GM12865 (cell line): ENCODE results near the gene HNRNPA1L2.
"Not testable (repeated sequence)": the region's sequence is repeated elsewhere in the genome, so short reads cannot be mapped to it uniquely, and the experiment has no call there.

ENCODE experiments used
- DNase-seq: peaks from one replicate; pipeline ENCODE4 v3.0.0; 2010; ENCODE audit warnings: low read depth
- H3K4me3 ChIP-seq: 2 replicates; pipeline ENCODE4 v1.5.1; 2011; ENCODE audit warnings: mild to moderate bottlenecking, low read depth, low read length, control low read depth
- TF ChIP-seq, protein P1 (sequence below): IDR thresholded peaks from 2 replicates; pipeline ENCODE4 v1.5.1; 2011; ENCODE audit warnings: low read length, control low read depth, low read depth, inconsistent platforms; ENCODE audit not compliant: insufficient read depth; ENCODE audit errors: missing control alignments

HNRNPA1L2 gene

DNA sequence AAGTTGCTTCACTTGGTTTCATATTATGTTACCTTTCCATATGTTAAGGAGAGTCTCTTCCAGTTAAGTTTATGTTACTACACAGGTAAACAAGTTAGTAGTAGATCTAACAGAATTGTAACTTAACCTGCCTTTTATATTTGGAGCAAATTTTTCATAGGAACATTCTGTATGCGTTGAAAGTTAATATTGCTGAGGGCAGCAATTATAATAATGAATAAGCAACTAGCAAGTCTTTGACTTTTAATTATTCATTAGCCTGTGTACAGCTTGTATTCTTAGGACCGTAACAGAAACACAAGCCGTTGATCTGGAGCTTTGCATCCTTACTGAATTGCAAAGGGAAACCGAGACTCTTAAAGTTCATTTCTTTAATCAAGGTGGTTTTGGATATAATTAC is 22.0 kb downstream of the HNRNPA1L2 start:
- TF ChIP-seq, protein P1, sequence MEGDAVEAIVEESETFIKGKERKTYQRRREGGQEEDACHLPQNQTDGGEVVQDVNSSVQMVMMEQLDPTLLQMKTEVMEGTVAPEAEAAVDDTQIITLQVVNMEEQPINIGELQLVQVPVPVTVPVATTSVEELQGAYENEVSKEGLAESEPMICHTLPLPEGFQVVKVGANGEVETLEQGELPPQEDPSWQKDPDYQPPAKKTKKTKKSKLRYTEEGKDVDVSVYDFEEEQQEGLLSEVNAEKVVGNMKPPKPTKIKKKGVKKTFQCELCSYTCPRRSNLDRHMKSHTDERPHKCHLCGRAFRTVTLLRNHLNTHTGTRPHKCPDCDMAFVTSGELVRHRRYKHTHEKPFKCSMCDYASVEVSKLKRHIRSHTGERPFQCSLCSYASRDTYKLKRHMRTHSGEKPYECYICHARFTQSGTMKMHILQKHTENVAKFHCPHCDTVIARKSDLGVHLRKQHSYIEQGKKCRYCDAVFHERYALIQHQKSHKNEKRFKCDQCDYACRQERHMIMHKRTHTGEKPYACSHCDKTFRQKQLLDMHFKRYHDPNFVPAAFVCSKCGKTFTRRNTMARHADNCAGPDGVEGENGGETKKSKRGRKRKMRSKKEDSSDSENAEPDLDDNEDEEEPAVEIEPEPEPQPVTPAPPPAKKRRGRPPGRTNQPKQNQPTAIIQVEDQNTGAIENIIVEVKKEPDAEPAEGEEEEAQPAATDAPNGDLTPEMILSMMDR, result no peak
- no peak for DNase-seq

DNA sequence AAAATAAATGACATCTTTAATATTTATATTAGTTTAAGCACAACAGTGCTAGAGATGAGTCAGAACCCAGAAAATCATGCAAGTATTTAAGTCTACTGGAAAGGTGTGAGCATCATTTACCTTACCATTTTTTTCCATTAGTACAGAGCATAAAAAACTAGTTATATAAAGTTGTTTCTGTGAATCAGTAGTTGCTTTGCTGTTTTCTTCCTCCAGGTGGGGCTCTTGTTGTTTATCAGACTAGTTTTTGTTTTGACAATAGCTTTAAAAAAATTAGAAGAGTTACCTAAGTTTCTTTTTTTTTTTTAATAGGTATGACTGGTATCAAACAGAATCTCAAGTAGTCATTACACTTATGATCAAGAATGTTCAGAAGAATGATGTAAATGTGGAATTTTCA is 23.1 kb downstream of the HNRNPA1L2 start:
- TF ChIP-seq, protein P1, result peak; percentile 32
- no peak overlapping the region for H3K4me3 ChIP-seq
- DNase-seq, result peak; percentile 22

More for the DNA sequence above, 22.0 kb downstream of the HNRNPA1L2 start:
- no peak overlapping the region for H3K4me3 ChIP-seq

DNA sequence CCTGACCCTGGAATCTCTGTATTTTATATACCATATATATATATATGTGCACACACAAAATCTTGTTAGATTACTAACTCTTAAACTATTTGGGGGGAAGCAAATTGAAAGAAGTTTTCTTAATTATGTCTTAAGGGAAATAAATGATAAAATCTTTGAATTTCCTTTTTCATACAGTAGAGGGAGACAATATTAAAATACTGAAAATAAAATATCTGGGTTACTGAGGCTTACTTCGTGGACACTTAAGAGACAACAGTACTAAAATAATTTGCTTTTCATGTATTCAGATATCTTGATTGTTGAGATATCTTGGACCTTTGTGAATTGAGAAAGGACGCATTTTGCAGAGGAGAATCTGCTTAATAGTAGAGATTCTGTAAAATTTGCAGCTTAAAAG is 27.4 kb downstream of the HNRNPA1L2 start:
- H3K4me3 ChIP-seq, result no peak overlapping the region
- TF ChIP-seq, protein P1, result no peak
- DNase-seq, result no peak

DNA sequence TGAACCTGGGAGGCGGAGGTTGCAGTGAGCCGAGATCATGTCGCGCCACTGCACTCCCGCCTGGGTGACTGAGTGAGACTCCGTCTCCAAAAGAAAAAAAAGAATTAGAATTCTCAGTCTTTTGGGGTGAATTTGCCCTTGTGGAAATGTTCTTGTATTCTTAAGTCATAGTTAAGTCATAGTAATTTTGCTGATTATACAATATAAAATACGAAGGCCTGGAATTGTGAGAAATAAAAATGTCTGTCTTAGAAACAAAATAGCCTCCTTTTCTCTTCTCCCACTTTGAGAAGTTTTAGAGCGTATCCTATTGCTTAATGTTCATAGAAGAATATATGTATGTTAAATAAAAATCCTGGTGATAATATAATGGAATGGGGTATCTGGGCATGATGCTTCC is 28.5 kb downstream of the HNRNPA1L2 start:
- TF ChIP-seq, protein P1, result no peak
- H3K4me3 ChIP-seq, result no peak overlapping the region
- DNase-seq, result no peak

DNA sequence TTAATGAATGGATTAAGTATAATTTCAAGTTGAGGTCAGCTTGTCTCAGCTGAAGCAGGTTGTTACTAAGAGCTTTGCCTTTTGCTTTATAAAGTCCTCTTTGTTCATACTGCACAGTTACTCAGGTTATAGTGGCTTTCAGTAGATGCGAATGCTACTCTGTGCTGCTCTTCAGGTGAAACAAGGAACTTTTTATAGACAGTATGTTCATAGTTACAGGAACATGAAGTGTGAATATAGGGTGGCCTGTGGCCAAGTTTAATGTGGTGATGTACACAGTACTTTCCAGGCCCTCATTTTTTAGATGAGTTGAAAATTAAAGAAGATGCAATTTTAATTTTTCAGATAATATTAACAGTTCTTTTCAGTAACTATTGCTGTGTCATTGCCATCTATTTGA is 31.2 kb downstream of the HNRNPA1L2 start:
- no peak for DNase-seq
- TF ChIP-seq, protein P1, result no peak
- H3K4me3 ChIP-seq, result no peak overlapping the region

DNA sequence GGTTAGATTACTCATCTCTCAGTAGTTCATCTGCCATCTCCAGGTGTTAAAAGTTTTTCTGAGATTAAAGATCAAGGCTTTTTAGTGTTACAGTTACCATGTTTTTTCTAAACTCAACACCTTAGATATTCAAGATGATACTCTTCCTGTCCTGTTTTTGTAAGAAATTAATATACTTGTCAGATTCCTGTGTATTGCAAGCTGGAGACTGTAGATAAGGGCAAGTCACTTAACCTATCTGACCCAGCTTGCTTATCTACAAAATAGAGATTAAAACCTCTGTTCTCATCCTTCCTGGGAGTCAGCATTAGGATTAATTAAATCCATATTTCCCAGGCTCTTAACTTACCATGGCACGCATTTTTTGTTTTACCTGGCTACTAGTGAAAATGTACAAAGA is 35.6 kb downstream of the HNRNPA1L2 start:
- no peak for DNase-seq
- no peak overlapping the region for H3K4me3 ChIP-seq
- TF ChIP-seq, protein P1, result no peak

DNA sequence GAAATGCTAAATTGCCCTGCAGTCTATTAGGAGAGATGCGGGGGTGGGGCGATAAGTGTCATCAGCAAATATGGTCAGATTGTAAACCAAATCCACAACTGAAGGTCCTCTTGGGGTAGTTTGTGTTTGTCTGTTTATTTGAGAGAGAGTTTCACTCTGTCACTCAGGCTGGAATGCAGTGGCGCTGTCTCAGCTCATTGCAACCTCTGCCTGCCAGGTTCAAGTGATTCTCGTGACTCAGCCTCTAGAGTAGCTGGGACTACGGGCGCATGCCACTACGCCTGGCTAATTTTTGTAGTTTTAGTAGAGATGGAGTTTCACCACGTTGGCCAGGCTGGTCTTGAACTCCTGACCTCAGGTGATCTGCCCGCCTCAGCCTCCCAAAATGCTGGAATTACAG is 43.6 kb downstream of the HNRNPA1L2 start:
- H3K4me3 ChIP-seq, result not testable (repeated sequence)

More for the DNA sequence above, 43.6 kb downstream of the HNRNPA1L2 start:
- not testable (repeated sequence) for DNase-seq
